Measurements from ENCODE around the gene ST3GAL2. TPM values are rescaled to one million over a fixed set of nuclear protein-coding genes. Genes with fewer than 3 reads are reported as not detected.

The ST3GAL2 gene
- total and polyA plus RNA-seq, 2 of the 4 experiments (the other 2 are of a cell fraction) = 17.4 to 17.7 TPM

- Histone ChIP-seq H2AK9ac (replicated peaks; ENCODE audit: low read depth, low read length, poor library complexity) (peak overlapping the region; percentile 45), H3K18ac (ENCODE audit: low read depth, low read length) (no peak overlapping the region), H3K4me2 (ENCODE audit: low read depth, low read length) (no peak overlapping the region), H4K8ac (ENCODE audit: low read depth in 2 of 2, low read length in 2 of 2) (no peak overlapping the region), H3K9me3 (ENCODE audit: control insufficient read depth, insufficient read depth, low read length) (no peaks in the 10 kb centered on the region), H3K14ac (replicated peaks; ENCODE audit: low read depth, low read length) (no peak overlapping the region), H3K9ac (ENCODE audit: low read depth, low read length) (no peak overlapping the region), H4K20me1 (ENCODE audit: insufficient read depth, low read length) (no peaks in the 10 kb centered on the region), H2BK20ac (ENCODE audit: low read depth, low read length) (no peak overlapping the region), H3K36me3 (ENCODE audit: control insufficient read depth, insufficient read depth, low read length) (peaks cover 29% of the 10 kb centered on the region), H3K79me1 (ENCODE audit: low read depth in 1 of 2, low read length in 2 of 2) (peaks cover 0 to 4% of the 10 kb centered on the region in 2 experiments; a peak in 1 of 4 replicates), H4K91ac (ENCODE audit: insufficient read depth, low read depth, low read length) (peak overlapping the region; percentile 41; the same call in 1 of the 2 replicates), H2AFZ (replicated peaks; ENCODE audit: low read length, poor library complexity) (peak overlapping the region; percentile 3), H2BK15ac (ENCODE audit: low read depth, low read length) (no peak overlapping the region), H3K9me1 (ENCODE audit: insufficient read depth, low read length) (0 out of 2 replicates have a peak, but pooled peaks cover 8% of the 10 kb centered on the region), H3K23ac (ENCODE audit: low read depth, low read length) (no peak overlapping the region), H4K5ac (ENCODE audit: low read depth, low read length) (no peak overlapping the region), H2BK5ac (ENCODE audit: low read depth, low read length, poor library complexity, severe bottlenecking) (peak overlapping the region; percentile 44), H3K27ac (ENCODE audit: insufficient read depth, low read length) (no peak overlapping the region), H3K27me3 (ENCODE audit: control insufficient read depth, insufficient read depth, low read length) (no peaks in the 10 kb centered on the region), H2AK5ac (ENCODE audit: low read depth, low read length) (no peak overlapping the region; the same call in 1 of the 2 replicates), H3K4ac (ENCODE audit: low read depth, low read length) (0 out of 2 replicates have a peak overlapping the region, but pooled peaks have one; percentile 54), H3K4me3 (ENCODE audit: insufficient read depth, low read depth, low read length) (no peak overlapping the region), H3K4me1 (ENCODE audit: control insufficient read depth, insufficient read depth, low read length) (peaks cover 6% of the 10 kb centered on the region), H3K56ac (ENCODE audit: extremely low read depth, insufficient read depth, low read length) (no peak overlapping the region), H2BK120ac (ENCODE audit: low read depth, low read length) (peak overlapping the region; percentile 57)
- no TSS peak for BruUV-seq (replicated peaks)
- dilution Hi-C loops (cut with HindIII; ENCODE audit: low sequenced_read_pairs, unreplicated experiment) = no loop called here
- ATAC-seq (ENCODE audit: low read depth) (no peak), DNase-seq (no peak)
- in situ Hi-C loops (cut with MboI; ENCODE audit: low sequenced_read_pairs) = no loop called here
- TF ChIP-seq RAD21 (IDR thresholded peaks at IDR 0.05; ENCODE audit: low read length) = no peak
- TF ChIP-seq RFX5 (IDR thresholded peaks at IDR 0.05; ENCODE audit: low read depth, low read length) = no peak
- TF ChIP-seq MAFK (IDR thresholded peaks at IDR 0.05; ENCODE audit: low read depth, low read length) = no peak
- TF ChIP-seq NFE2L2 (IDR thresholded peaks at IDR 0.05; ENCODE audit: low read depth, low read length) = no peak
- no peak for TF ChIP-seq FOS (IDR thresholded peaks at IDR 0.05; ENCODE audit: low read depth, low read length)
- TF ChIP-seq, protein P1, sequence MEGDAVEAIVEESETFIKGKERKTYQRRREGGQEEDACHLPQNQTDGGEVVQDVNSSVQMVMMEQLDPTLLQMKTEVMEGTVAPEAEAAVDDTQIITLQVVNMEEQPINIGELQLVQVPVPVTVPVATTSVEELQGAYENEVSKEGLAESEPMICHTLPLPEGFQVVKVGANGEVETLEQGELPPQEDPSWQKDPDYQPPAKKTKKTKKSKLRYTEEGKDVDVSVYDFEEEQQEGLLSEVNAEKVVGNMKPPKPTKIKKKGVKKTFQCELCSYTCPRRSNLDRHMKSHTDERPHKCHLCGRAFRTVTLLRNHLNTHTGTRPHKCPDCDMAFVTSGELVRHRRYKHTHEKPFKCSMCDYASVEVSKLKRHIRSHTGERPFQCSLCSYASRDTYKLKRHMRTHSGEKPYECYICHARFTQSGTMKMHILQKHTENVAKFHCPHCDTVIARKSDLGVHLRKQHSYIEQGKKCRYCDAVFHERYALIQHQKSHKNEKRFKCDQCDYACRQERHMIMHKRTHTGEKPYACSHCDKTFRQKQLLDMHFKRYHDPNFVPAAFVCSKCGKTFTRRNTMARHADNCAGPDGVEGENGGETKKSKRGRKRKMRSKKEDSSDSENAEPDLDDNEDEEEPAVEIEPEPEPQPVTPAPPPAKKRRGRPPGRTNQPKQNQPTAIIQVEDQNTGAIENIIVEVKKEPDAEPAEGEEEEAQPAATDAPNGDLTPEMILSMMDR (conservative IDR thresholded peaks at IDR 0.05; ENCODE audit: low read depth, low read length) = no peak
- TF ChIP-seq SMC3 (IDR thresholded peaks at IDR 0.05; ENCODE audit: low read depth, low read length) = no peak
- TF ChIP-seq BHLHE40 (IDR thresholded peaks at IDR 0.05; ENCODE audit: low read depth, low read length) = no peak
- TF ChIP-seq, protein P2, sequence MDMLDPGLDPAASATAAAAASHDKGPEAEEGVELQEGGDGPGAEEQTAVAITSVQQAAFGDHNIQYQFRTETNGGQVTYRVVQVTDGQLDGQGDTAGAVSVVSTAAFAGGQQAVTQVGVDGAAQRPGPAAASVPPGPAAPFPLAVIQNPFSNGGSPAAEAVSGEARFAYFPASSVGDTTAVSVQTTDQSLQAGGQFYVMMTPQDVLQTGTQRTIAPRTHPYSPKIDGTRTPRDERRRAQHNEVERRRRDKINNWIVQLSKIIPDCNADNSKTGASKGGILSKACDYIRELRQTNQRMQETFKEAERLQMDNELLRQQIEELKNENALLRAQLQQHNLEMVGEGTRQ (IDR thresholded peaks at IDR 0.05; ENCODE audit: low read depth, low read length) = no peak
- no peak for TF ChIP-seq CHD1 (IDR thresholded peaks at IDR 0.05; ENCODE audit: low read depth, low read length)
- no peak for TF ChIP-seq RCOR1 (IDR thresholded peaks at IDR 0.05; ENCODE audit: insufficient replicate concordance, low read length)
- TF ChIP-seq MAZ (IDR thresholded peaks at IDR 0.05; ENCODE audit: borderline replicate concordance, low read depth, low read length) = no peak
- TF ChIP-seq MXI1 (IDR thresholded peaks at IDR 0.05; ENCODE audit: borderline replicate concordance, low read depth, low read length) = no peak
- TF ChIP-seq POLR2A (IDR thresholded peaks at IDR 0.05; ENCODE audit: low read depth, low read length) = no peak
- intact Hi-C loops (cut with micrococcal nuclease) = loop anchor here (5.0 kb wide), 1 partner anchor 78 kb away; no protein-coding TSS in a partner anchor
- WGBS, 2 experiments (ENCODE audit: extremely low coverage in 2 of 2, insufficient read length in 1 of 2) = 91% methylated on average over 14 of the region's 24 CpGs; no CpG with 5 or more reads in 1 of the 2 experiments
- ChIA-PET CTCF (no interaction called here), POLR2A (ENCODE audit: unreplicated experiment) (no interaction called here)
These were observed 36.4 kb upstream of the ST3GAL2 start for GRCh38 chr16:70475054-70475871.

Measured in IMR-90 (cell line).